ENCODE data around the gene SCYGR3. TPM values are rescaled to one million over a fixed set of nuclear protein-coding genes. Genes with fewer than 3 reads are reported as not detected.

The SCYGR3 gene
- total RNA-seq, 1 donor from 2014 or later, result not detected

DNA sequence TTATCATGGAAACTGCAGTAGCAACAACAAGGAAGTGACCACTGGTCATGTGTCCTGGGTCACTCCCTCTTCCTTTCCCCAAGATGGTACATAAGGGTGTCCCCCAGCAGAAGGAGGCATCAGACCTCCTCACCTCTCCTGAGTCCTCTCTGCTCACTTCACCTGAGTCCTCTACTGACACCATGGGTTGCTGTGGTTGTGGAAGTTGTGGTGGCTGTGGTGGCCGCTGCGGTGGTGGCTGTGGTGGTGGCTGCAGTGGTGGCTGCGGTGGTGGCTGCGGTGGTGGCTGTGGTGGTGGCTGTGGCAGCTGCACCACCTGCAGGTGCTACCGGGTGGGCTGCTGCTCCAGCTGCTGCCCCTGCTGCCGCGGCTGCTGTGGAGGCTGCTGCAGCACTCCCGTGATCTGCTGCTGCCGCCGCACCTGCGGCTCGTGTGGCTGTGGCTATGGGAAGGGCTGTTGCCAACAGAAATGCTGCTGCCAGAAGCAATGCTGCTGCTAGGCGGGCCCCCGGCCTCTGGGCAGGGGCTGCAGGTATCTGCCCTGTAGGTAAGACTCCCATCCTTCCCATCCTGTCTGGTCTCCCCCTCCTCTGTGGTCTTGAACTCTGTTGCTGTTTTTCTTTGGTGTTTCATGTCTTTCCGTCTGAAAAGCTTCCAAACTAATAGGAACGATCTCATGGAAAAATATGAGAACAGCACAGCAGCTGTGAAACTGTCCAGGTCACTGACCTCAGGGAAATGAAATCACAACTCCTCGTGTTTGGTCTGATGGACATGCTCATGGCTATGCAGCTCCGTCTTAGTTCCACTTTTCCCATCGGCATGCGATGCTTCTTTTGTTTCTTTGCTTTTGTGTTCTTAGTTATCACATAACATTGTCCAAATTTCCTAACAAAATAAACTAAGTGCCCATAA, 2.9 kb upstream of the SCYGR3 start, which contains the start of gene SCYGR4:
Gene SCYGR4 (plus strand): TSS at position 183 of the 915 bp plus-strand sequence. CDS start 0 bp downstream, at position 183.
- no peaks in the 10 kb centered on the region for H3K36me3 Mint-ChIP-seq
- peaks cover 16% of the 10 kb centered on the region for H3K27me3 Mint-ChIP-seq

DNA sequence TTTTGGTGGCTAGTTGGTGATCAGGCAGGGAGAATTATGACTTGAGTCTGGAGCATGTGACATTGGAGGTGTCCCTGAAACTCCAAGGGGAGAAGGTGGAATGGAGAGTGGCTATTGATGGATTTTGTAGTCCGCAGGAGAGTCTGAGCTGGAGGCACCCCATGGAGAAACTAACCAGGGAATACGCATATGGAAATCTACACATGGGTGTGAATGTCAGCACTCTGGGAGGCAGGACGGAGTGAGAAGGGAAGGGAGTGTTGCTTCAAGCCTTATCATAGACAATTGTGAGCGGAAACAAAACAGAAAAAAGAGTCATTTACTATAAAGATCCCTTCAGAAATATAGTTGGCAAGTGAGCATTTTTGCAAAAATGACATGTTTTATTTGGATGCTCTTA, 2.0 kb upstream of the SCYGR3 start:
- no peak for DNase-seq (ENCODE audit: extremely low spot score, unreplicated experiment)
- no peak overlapping the region for H3K27ac Mint-ChIP-seq
- H3K36me3 Mint-ChIP-seq, result no peaks in the 10 kb centered on the region
- no peak overlapping the region for H3K4me3 Mint-ChIP-seq
- TF ChIP-seq, protein P1, sequence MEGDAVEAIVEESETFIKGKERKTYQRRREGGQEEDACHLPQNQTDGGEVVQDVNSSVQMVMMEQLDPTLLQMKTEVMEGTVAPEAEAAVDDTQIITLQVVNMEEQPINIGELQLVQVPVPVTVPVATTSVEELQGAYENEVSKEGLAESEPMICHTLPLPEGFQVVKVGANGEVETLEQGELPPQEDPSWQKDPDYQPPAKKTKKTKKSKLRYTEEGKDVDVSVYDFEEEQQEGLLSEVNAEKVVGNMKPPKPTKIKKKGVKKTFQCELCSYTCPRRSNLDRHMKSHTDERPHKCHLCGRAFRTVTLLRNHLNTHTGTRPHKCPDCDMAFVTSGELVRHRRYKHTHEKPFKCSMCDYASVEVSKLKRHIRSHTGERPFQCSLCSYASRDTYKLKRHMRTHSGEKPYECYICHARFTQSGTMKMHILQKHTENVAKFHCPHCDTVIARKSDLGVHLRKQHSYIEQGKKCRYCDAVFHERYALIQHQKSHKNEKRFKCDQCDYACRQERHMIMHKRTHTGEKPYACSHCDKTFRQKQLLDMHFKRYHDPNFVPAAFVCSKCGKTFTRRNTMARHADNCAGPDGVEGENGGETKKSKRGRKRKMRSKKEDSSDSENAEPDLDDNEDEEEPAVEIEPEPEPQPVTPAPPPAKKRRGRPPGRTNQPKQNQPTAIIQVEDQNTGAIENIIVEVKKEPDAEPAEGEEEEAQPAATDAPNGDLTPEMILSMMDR (conservative IDR thresholded peaks at IDR 0.05), result no peak
- H3K27me3 Mint-ChIP-seq, result peaks cover 16% of the 10 kb centered on the region
- no peaks in the 10 kb centered on the region for H3K4me1 Mint-ChIP-seq (ENCODE audit: unreplicated experiment)
- no peaks in the 10 kb centered on the region for H3K9me3 Mint-ChIP-seq

More for the DNA sequence above, 2.9 kb upstream of the SCYGR3 start, which contains the start of gene SCYGR4:
- Mint-ChIP-seq H3K4me1 (ENCODE audit: unreplicated experiment) (no peaks in the 10 kb centered on the region), H3K27ac (no peak within 1 kb of the TSS), H3K9me3 (no peaks in the 10 kb centered on the region), H3K4me3 (no peak within 1 kb of the TSS)
- no peak for DNase-seq (ENCODE audit: extremely low spot score, unreplicated experiment)
- TF ChIP-seq, protein P1 (conservative IDR thresholded peaks at IDR 0.05), result no peak

DNA sequence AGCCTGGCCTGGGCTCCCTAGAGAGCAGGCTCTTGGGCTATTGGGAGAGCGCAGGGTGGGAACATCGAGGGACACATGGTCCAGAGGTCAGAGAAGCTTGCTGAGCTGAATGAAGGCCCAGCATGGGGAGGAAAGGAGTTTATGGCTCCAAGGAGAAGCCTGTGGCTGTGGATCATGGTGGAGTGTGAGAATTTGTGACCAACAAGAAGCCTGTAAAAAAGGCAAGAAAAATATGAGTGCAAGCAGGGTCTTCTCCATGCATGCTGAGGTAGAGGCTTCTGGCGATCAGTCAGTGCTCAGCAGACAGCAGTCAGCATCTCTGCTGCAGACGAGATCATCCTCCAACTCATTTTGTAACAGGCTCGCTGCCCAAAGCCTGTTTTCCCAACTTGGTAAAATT, 1.3 kb upstream of the SCYGR3 start:
- DNase-seq (ENCODE audit: extremely low spot score, unreplicated experiment), result no peak
- Mint-ChIP-seq H3K27me3 (peaks cover 16% of the 10 kb centered on the region), H3K27ac (no peak overlapping the region), H3K4me3 (no peak overlapping the region), H3K4me1 (ENCODE audit: unreplicated experiment) (no peaks in the 10 kb centered on the region), H3K9me3 (no peaks in the 10 kb centered on the region), H3K36me3 (no peaks in the 10 kb centered on the region)
- TF ChIP-seq, protein P1 (conservative IDR thresholded peaks at IDR 0.05), result no peak

DNA sequence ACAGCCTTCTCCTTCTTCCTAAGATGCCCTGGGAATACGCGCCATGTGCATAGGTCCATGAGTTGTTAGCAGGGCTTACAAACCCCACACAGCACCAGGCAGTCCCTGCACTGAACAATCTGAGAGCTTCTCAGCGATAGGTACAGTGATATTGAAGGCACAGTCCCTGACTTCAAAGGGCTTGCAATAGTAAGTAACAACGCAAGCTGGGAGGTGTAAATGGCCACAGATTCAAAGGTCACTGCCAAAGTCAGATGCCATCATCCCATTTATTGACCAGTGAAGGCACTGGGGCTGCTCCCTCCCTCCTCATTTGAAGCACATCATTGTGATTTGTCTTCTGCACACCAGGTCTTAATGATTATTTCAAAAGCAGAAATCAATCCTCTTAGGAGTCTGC, 541 bp upstream of the SCYGR3 start:
- TF ChIP-seq, protein P1 (conservative IDR thresholded peaks at IDR 0.05), result no peak
- H3K9me3 Mint-ChIP-seq, result no peaks in the 10 kb centered on the region
- H3K4me1 Mint-ChIP-seq (ENCODE audit: unreplicated experiment), result no peaks in the 10 kb centered on the region
- DNase-seq (ENCODE audit: extremely low spot score, unreplicated experiment), result no peak
- H3K27me3 Mint-ChIP-seq, result peaks cover 16% of the 10 kb centered on the region
- no peak overlapping the region for H3K4me3 Mint-ChIP-seq
- H3K27ac Mint-ChIP-seq, result no peak overlapping the region
- H3K36me3 Mint-ChIP-seq, result no peaks in the 10 kb centered on the region

DNA sequence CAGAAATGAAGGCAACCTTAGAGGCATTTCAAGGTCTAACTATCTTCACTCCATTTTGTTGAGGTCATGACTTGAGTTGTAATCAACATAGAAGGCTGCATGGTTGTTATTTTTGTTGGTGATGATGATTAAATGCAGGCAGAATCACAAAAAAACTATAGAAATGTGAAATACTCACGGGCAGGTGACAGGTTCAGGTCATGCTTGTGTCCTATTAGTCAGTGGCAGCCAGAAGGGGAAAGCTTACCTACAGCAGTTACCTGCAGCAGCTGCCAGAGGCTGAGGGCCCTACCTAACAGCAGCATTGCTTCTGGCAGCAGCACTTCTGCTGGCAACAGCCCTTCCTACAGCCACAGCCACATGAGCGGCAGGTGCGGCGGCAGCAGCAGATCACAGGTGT, 394 bp downstream of the SCYGR3 start:
- DNase-seq (ENCODE audit: extremely low spot score, unreplicated experiment), result no peak
- H3K4me1 Mint-ChIP-seq (ENCODE audit: unreplicated experiment), result no peaks in the 10 kb centered on the region
- peaks cover 16% of the 10 kb centered on the region for H3K27me3 Mint-ChIP-seq
- H3K27ac Mint-ChIP-seq, result no peak overlapping the region
- TF ChIP-seq, protein P1 (conservative IDR thresholded peaks at IDR 0.05), result no peak
- no peaks in the 10 kb centered on the region for H3K36me3 Mint-ChIP-seq
- no peak overlapping the region for H3K4me3 Mint-ChIP-seq
- no peaks in the 10 kb centered on the region for H3K9me3 Mint-ChIP-seq

Data from type B pancreatic cell (in vitro differentiated cells).